Measurements from ENCODE around the gene ACTR3C. TPM values are rescaled to one million over a fixed set of nuclear protein-coding genes. Genes with fewer than 3 reads are reported as not detected.
"Not testable (repeated sequence)": the region's sequence is repeated elsewhere in the genome, so short reads cannot be mapped to it uniquely, and the experiment has no call there.

Gene ACTR3C
- total and polyA plus RNA-seq, 2 donors (not counting 1 experiment from before 2014, with no cell fraction given): 0.09 to 0.50 TPM

GRCh38 chr7:150313870-150314269 lies 9.5 kb downstream of the ACTR3C start:
- no peaks in the 10 kb centered on the region for H3K27me3 ChIP-seq (ENCODE audit: control insufficient read depth, insufficient read depth, low read length)
- no peaks in the 10 kb centered on the region for H3K4me1 ChIP-seq (ENCODE audit: control insufficient read depth, extremely low read depth, insufficient read depth, low read length)
- H3K79me2 ChIP-seq (ENCODE audit: control insufficient read depth, insufficient read depth, low read length): no peaks in the 10 kb centered on the region
- no peak overlapping the region for H3K4me3 ChIP-seq (replicated peaks in 1 of 4; ENCODE audit: control extremely low read depth in 1 of 4, insufficient read depth in 1 of 4, low read depth in 3 of 4, low read length in 4 of 4)
- no peaks in the 10 kb centered on the region for H4K20me1 ChIP-seq (ENCODE audit: control insufficient read depth, extremely low read depth, insufficient read depth, low read length)
- TF ChIP-seq EZH2 (IDR thresholded peaks at IDR 0.05; ENCODE audit: low read length, missing control alignments) (no peak), CTCF (conservative IDR thresholded peaks at IDR 0.05 in 1 of 2, IDR thresholded peaks at IDR 0.05 in 1 of 2; ENCODE audit: low read depth in 1 of 2, low read length in 2 of 2) (no peak)
- no peak for DNase-seq (ENCODE audit: low read depth in 2 of 2)
- no peak overlapping the region for H3K27ac ChIP-seq (ENCODE audit: insufficient read depth, low read length)
- H3K9me3 ChIP-seq (ENCODE audit: control insufficient read depth, insufficient read depth, low read depth, low read length): no peaks in the 10 kb centered on the region
- no peaks in the 10 kb centered on the region for H3K36me3 ChIP-seq (ENCODE audit: control insufficient read depth, insufficient read depth, low read length)
- H2AFZ ChIP-seq (ENCODE audit: low read length): no peak overlapping the region
- no peak overlapping the region for H3K9ac ChIP-seq (ENCODE audit: insufficient read depth, low read length)
- no peak overlapping the region for H3K4me2 ChIP-seq (ENCODE audit: extremely low read depth, insufficient read depth, low read length)

GRCh38 chr7:150313367-150313809 lies 10.0 kb downstream of the ACTR3C start:
- Histone ChIP-seq H3K4me3 (replicated peaks in 1 of 4; ENCODE audit: control extremely low read depth in 1 of 4, insufficient read depth in 1 of 4, low read depth in 3 of 4, low read length in 4 of 4) (no peak overlapping the region), H2AFZ (ENCODE audit: low read length) (no peak overlapping the region), H3K79me2 (ENCODE audit: control insufficient read depth, insufficient read depth, low read length) (no peaks in the 10 kb centered on the region), H3K4me1 (ENCODE audit: control insufficient read depth, extremely low read depth, insufficient read depth, low read length) (no peaks in the 10 kb centered on the region), H3K27me3 (ENCODE audit: control insufficient read depth, insufficient read depth, low read length) (no peaks in the 10 kb centered on the region), H3K4me2 (ENCODE audit: extremely low read depth, insufficient read depth, low read length) (no peak overlapping the region), H4K20me1 (ENCODE audit: control insufficient read depth, extremely low read depth, insufficient read depth, low read length) (no peaks in the 10 kb centered on the region), H3K9me3 (ENCODE audit: control insufficient read depth, insufficient read depth, low read depth, low read length) (no peaks in the 10 kb centered on the region), H3K36me3 (ENCODE audit: control insufficient read depth, insufficient read depth, low read length) (no peaks in the 10 kb centered on the region), H3K27ac (ENCODE audit: insufficient read depth, low read length) (no peak overlapping the region), H3K9ac (ENCODE audit: insufficient read depth, low read length) (no peak overlapping the region)
- TF ChIP-seq CTCF (conservative IDR thresholded peaks at IDR 0.05 in 1 of 2, IDR thresholded peaks at IDR 0.05 in 1 of 2; ENCODE audit: low read depth in 1 of 2, low read length in 2 of 2): no peak
- TF ChIP-seq EZH2 (IDR thresholded peaks at IDR 0.05; ENCODE audit: low read length, missing control alignments): no peak
- no peak for DNase-seq (ENCODE audit: low read depth in 2 of 2)

GRCh38 chr7:150312649-150313366 lies 10.5 kb downstream of the ACTR3C start:
- H2AFZ ChIP-seq (ENCODE audit: low read length); H4K20me1 ChIP-seq (ENCODE audit: control insufficient read depth, extremely low read depth, insufficient read depth, low read length); H3K79me2 ChIP-seq (ENCODE audit: control insufficient read depth, insufficient read depth, low read length); H3K9ac ChIP-seq (ENCODE audit: insufficient read depth, low read length); H3K36me3 ChIP-seq (ENCODE audit: control insufficient read depth, insufficient read depth, low read length); H3K4me2 ChIP-seq (ENCODE audit: extremely low read depth, insufficient read depth, low read length); H3K27ac ChIP-seq (ENCODE audit: insufficient read depth, low read length); H3K4me3 ChIP-seq (replicated peaks in 1 of 4; ENCODE audit: control extremely low read depth in 1 of 4, insufficient read depth in 1 of 4, low read depth in 3 of 4, low read length in 4 of 4); H3K4me1 ChIP-seq (ENCODE audit: control insufficient read depth, extremely low read depth, insufficient read depth, low read length); H3K27me3 ChIP-seq (ENCODE audit: control insufficient read depth, insufficient read depth, low read length); H3K9me3 ChIP-seq (ENCODE audit: control insufficient read depth, insufficient read depth, low read depth, low read length): not testable (repeated sequence)
- DNase-seq (ENCODE audit: low read depth in 2 of 2): peak; percentile 34 to 77

Data from fibroblast of lung (primary cell).